ENCODE results near the gene DPYSL5. TPM values are rescaled to one million over a fixed set of nuclear protein-coding genes. Genes with fewer than 3 reads are reported as not detected.
A peak's percentile ranks its signal among the peaks of the same experiment; 100 is the strongest.

Gene DPYSL5
- total RNA-seq, 2 experiments from 2014 or later = 0.07 to 0.09 TPM

GRCh38 chr2:26954135-26954534 is 106.2 kb downstream of the DPYSL5 start:
- ATAC-seq (no peak), DNase-seq (no peak)
- no peak overlapping the region for H3K27ac Mint-ChIP-seq
- H3K27me3 Mint-ChIP-seq = peaks cover 18% of the 10 kb centered on the region
- H3K36me3 Mint-ChIP-seq (ENCODE audit: low read depth) = no peaks in the 10 kb centered on the region
- H3K4me1 Mint-ChIP-seq = no peaks in the 10 kb centered on the region
- CTCF ChIA-PET = interaction anchor here (1.6 to 10.7 kb wide), 3 partner anchors 13 to 349 kb away, joined by 4 to 129 read pairs (median 26); no protein-coding TSS in a partner anchor
- H3K9me3 Mint-ChIP-seq (ENCODE audit: low read depth) = no peaks in the 10 kb centered on the region
- POLR2A ChIA-PET = no interaction called here
- no peak overlapping the region for H3K4me3 Mint-ChIP-seq
- intact Hi-C loops (cut with DNase I, micrococcal nuclease) = no loop called here

GRCh38 chr2:26957041-26957440 is 109.1 kb downstream of the DPYSL5 start:
- DNase-seq (no peak), ATAC-seq (no peak)
- ChIA-PET CTCF (interaction anchor here (0.7 to 10.7 kb wide), 4 partner anchors 10 to 346 kb away, joined by 3 to 129 read pairs (median 4); no protein-coding TSS in a partner anchor), POLR2A (no interaction called here)
- Mint-ChIP-seq H3K36me3 (ENCODE audit: low read depth) (no peaks in the 10 kb centered on the region), H3K4me3 (no peak overlapping the region), H3K4me1 (no peaks in the 10 kb centered on the region), H3K9me3 (ENCODE audit: low read depth) (no peaks in the 10 kb centered on the region), H3K27ac (no peak overlapping the region), H3K27me3 (peaks cover 27% of the 10 kb centered on the region)
- intact Hi-C loops (cut with DNase I, micrococcal nuclease) = no loop called here

- no peak for DNase-seq
- Mint-ChIP-seq H3K4me3 (no peak overlapping the region), H3K36me3 (ENCODE audit: low read depth) (no peaks in the 10 kb centered on the region), H3K4me1 (no peaks in the 10 kb centered on the region), H3K27ac (no peak overlapping the region), H3K9me3 (ENCODE audit: low read depth) (no peaks in the 10 kb centered on the region), H3K27me3 (peaks cover 28% of the 10 kb centered on the region)
- CTCF ChIA-PET = interaction anchor here (1.3 to 10.7 kb wide), 3 partner anchors 15 to 345 kb away, joined by 3 to 129 read pairs (median 6); no protein-coding TSS in a partner anchor
- POLR2A ChIA-PET = no interaction called here
- intact Hi-C loops (cut with DNase I, micrococcal nuclease) = no loop called here
- no peak for ATAC-seq
Observed at GRCh38 chr2:26957534-26957933, 109.6 kb downstream of the DPYSL5 start.

- intact Hi-C loops (cut with DNase I, micrococcal nuclease) = no loop called here
- CTCF ChIA-PET = interaction anchor here (0.6 to 10.7 kb wide), 13 partner anchors 9 to 344 kb away, joined by 3 to 129 read pairs (median 3); no protein-coding TSS in a partner anchor
- Mint-ChIP-seq H3K27me3 (peaks cover 27% of the 10 kb centered on the region), H3K9me3 (ENCODE audit: low read depth) (no peaks in the 10 kb centered on the region), H3K36me3 (ENCODE audit: low read depth) (no peaks in the 10 kb centered on the region), H3K4me1 (no peaks in the 10 kb centered on the region), H3K4me3 (no peak overlapping the region), H3K27ac (no peak overlapping the region)
- DNase-seq = no peak
- no peak for ATAC-seq
- POLR2A ChIA-PET = interaction anchor here (0.6 to 1.0 kb wide), 2 partner anchors 9 to 11 kb away, joined by 4 to 9 read pairs; partner anchors contain the start of gene MAPRE3
Observed at GRCh38 chr2:26959331-26959730, 111.4 kb downstream of the DPYSL5 start.

GRCh38 chr2:26964446-26965130 is 116.7 kb downstream of the DPYSL5 start:
- H3K9me3 Mint-ChIP-seq (ENCODE audit: low read depth) = no peaks in the 10 kb centered on the region
- no peaks in the 10 kb centered on the region for H3K36me3 Mint-ChIP-seq (ENCODE audit: low read depth)
- peaks cover 28% of the 10 kb centered on the region for H3K27me3 Mint-ChIP-seq
- CTCF ChIA-PET = interaction anchor here (0.6 to 10.7 kb wide), 8 partner anchors 9 to 495 kb away, joined by 3 to 129 read pairs (median 4); no protein-coding TSS in a partner anchor
- DNase-seq (no peak), ATAC-seq (no peak)
- intact Hi-C loops (cut with DNase I, micrococcal nuclease) = loop anchor here (5.0 kb wide), 4 partner anchors 123 to 338 kb away; partner anchors contain the start of gene KHK (in 1 of the 2)
- H3K4me3 Mint-ChIP-seq = no peak overlapping the region
- peaks cover 5% of the 10 kb centered on the region for H3K4me1 Mint-ChIP-seq
- POLR2A ChIA-PET = no interaction called here
- no peak overlapping the region for H3K27ac Mint-ChIP-seq

GRCh38 chr2:26968001-26968400 is 120.1 kb downstream of the DPYSL5 start:
- ATAC-seq (no peak), DNase-seq (no peak)
- Mint-ChIP-seq H3K27ac (no peak overlapping the region), H3K4me3 (no peak overlapping the region), H3K27me3 (peaks cover 16% of the 10 kb centered on the region), H3K36me3 (ENCODE audit: low read depth) (no peaks in the 10 kb centered on the region), H3K4me1 (peaks cover 15% of the 10 kb centered on the region), H3K9me3 (ENCODE audit: low read depth) (no peaks in the 10 kb centered on the region)
- CTCF ChIA-PET = interaction anchor here (0.9 to 2.5 kb wide), 3 partner anchors 8 to 97 kb away, joined by 3 to 8 read pairs (median 3); no protein-coding TSS in a partner anchor
- POLR2A ChIA-PET = interaction anchor here (1.2 kb wide), 1 partner anchor 9 kb away, joined by 9 read pairs; no protein-coding TSS in a partner anchor
- intact Hi-C loops (cut with DNase I, micrococcal nuclease) = no loop called here

GRCh38 chr2:26969077-26969844 is 121.3 kb downstream of the DPYSL5 start:
- H3K27me3 Mint-ChIP-seq = peaks cover 15% of the 10 kb centered on the region
- ChIA-PET CTCF (interaction anchor here (0.6 to 2.5 kb wide), 7 partner anchors 8 to 186 kb away, joined by 3 to 13 read pairs (median 3); partner anchors contain the start of gene TMEM214), POLR2A (interaction anchor here (0.6 kb wide), 1 partner anchor 572 kb away, joined by 3 read pairs; no protein-coding TSS in a partner anchor)
- intact Hi-C loops (cut with DNase I, micrococcal nuclease) = no loop called here
- H3K27ac Mint-ChIP-seq = no peak overlapping the region
- H3K36me3 Mint-ChIP-seq (ENCODE audit: low read depth) = no peaks in the 10 kb centered on the region
- ATAC-seq (no peak), DNase-seq (no peak)
- peak overlapping the region; percentile 27 for H3K4me3 Mint-ChIP-seq
- H3K9me3 Mint-ChIP-seq (ENCODE audit: low read depth) = no peaks in the 10 kb centered on the region
- H3K4me1 Mint-ChIP-seq = peaks cover 15% of the 10 kb centered on the region

GRCh38 chr2:26970244-26970927 is 122.5 kb downstream of the DPYSL5 start, which contains the start of gene MAPRE3:
MAPRE3 (plus strand) TSS chr2:26970637; CDS start chr2:27022219, 51,582 bp downstream.
- ChIA-PET POLR2A (interaction anchor here (0.6 to 0.7 kb wide), 2 partner anchors 11 to 121 kb away, joined by 4 to 6 read pairs; no protein-coding TSS in a partner anchor), CTCF (interaction anchor here (0.7 to 2.9 kb wide), 6 partner anchors 8 to 718 kb away, joined by 3 to 15 read pairs (median 6); partner anchors contain the start of gene TMEM214)
- H3K9me3 Mint-ChIP-seq (ENCODE audit: low read depth) = no peaks in the 10 kb centered on the region
- H3K36me3 Mint-ChIP-seq (ENCODE audit: low read depth) = no peaks in the 10 kb centered on the region
- intact Hi-C loops (cut with DNase I, micrococcal nuclease) = loop anchor here in 1 of 2 experiments (1.0 kb wide), 7 partner anchors 62 to 439 kb away; partner anchors contain the start of genes ATRAID, OST4, PPM1G and SLC5A6
- DNase-seq = peak; percentile 86
- peak within 1 kb of the TSS; percentile 5 for H3K27ac Mint-ChIP-seq
- H3K27me3 Mint-ChIP-seq = peaks cover 11% of the 10 kb centered on the region
- peaks cover 15% of the 10 kb centered on the region for H3K4me1 Mint-ChIP-seq
- peak; percentile 93 for ATAC-seq
- peak within 1 kb of the TSS; percentile 72 for H3K4me3 Mint-ChIP-seq

GRCh38 chr2:26970928-26971627 is 123.1 kb downstream of the DPYSL5 start:
- peaks cover 11% of the 10 kb centered on the region for H3K27me3 Mint-ChIP-seq
- no peaks in the 10 kb centered on the region for H3K36me3 Mint-ChIP-seq (ENCODE audit: low read depth)
- no peaks in the 10 kb centered on the region for H3K9me3 Mint-ChIP-seq (ENCODE audit: low read depth)
- DNase-seq = peak; percentile 18
- peak overlapping the region; percentile 72 for H3K4me3 Mint-ChIP-seq
- POLR2A ChIA-PET = no interaction called here
- intact Hi-C loops (cut with DNase I, micrococcal nuclease) = loop anchor here in 1 of 2 experiments (1.0 kb wide), 8 partner anchors 61 to 438 kb away; partner anchors contain the start of genes ATRAID, KHK, OST4 and PPM1G
- CTCF ChIA-PET = interaction anchor here (0.7 to 2.9 kb wide), 4 partner anchors 9 to 727 kb away, joined by 3 to 15 read pairs (median 4); no protein-coding TSS in a partner anchor
- ATAC-seq = peak; percentile 31
- H3K27ac Mint-ChIP-seq = no peak overlapping the region
- peaks cover 15% of the 10 kb centered on the region for H3K4me1 Mint-ChIP-seq
